Calu3 (cell line): ENCODE data around the gene COASY. TPM values are rescaled to one million over a fixed set of nuclear protein-coding genes. Genes with fewer than 3 reads are reported as not detected.
A peak's percentile ranks its signal among the peaks of the same experiment; 100 is the strongest.

ENCODE experiments used
- BruUV-seq: library from RNA; stranded (reverse); fragments of 400-500 nt; replicated peaks from 2 replicates; lab custom pipeline; 2021; lab: Mats Ljungman, UMichigan
- CTCF ChIA-PET: fragments of 300-600 bp; sonication (Branson Sonifier 250); formaldehyde crosslinking; loops from one replicate; lab custom pipeline; 2022; ENCODE audit warnings: antibody characterized with exemption; lab: Charles Lee
- DNase-seq: peaks from one replicate; pipeline ENCODE4 v3.0.0; 2022
- H3K27ac Mint-ChIP-seq: one replicate; pipeline ENCODE4 v1.8.0; 2022; ENCODE audit warnings: mixed read lengths; ENCODE audit not compliant: unreplicated experiment
- H3K27me3 Mint-ChIP-seq: one replicate; pipeline ENCODE4 v1.8.0; 2022; ENCODE audit warnings: mixed read lengths; ENCODE audit not compliant: unreplicated experiment
- H3K36me3 Mint-ChIP-seq: one replicate; pipeline ENCODE4 v1.8.0; 2022; ENCODE audit warnings: mild to moderate bottlenecking, moderate library complexity, mixed read lengths; ENCODE audit not compliant: insufficient read depth, unreplicated experiment
- H3K4me1 Mint-ChIP-seq: one replicate; pipeline ENCODE4 v1.8.0; 2022; ENCODE audit warnings: mild to moderate bottlenecking, low read depth, mixed read lengths; ENCODE audit not compliant: unreplicated experiment
- H3K4me3 Mint-ChIP-seq: one replicate; pipeline ENCODE4 v1.8.0; 2022; ENCODE audit warnings: mild to moderate bottlenecking, low read depth, moderate library complexity, mixed read lengths; ENCODE audit not compliant: unreplicated experiment
- H3K9me3 Mint-ChIP-seq: one replicate; pipeline ENCODE4 v1.8.0; 2022; ENCODE audit warnings: low read depth, mixed read lengths; ENCODE audit not compliant: unreplicated experiment
- intact Hi-C: fragments of 100-400 bp; cut with micrococcal nuclease; formaldehyde crosslinking; loops from one replicate; pipeline ENCODE4 v1.10.0; 2022; ENCODE audit not compliant: unreplicated experiment
- total RNA-seq: library from RNA; stranded (reverse); gene quantifications from 2 replicates; pipeline ENCODE4 v1.2.3, GENCODE V29; 2022
- TF ChIP-seq, protein P1 (sequence below): fragments of 200-600 bp; IDR thresholded peaks from one replicate; pipeline ENCODE4 v1.8.0; 2022; ENCODE audit warnings: antibody characterized with exemption; ENCODE audit not compliant: unreplicated experiment

Gene COASY
- total RNA-seq, 1 experiment from 2014 or later = 163 TPM

- Mint-ChIP-seq H3K36me3 (peaks cover 86% of the 10 kb centered on the region), H3K27ac (peak within 1 kb of the TSS; percentile 75), H3K4me3 (peak within 1 kb of the TSS; percentile 82), H3K9me3 (no peaks in the 10 kb centered on the region), H3K4me1 (peaks cover 46% of the 10 kb centered on the region), H3K27me3 (no peaks in the 10 kb centered on the region)
- CTCF ChIA-PET = interaction anchor here (0.5 to 2.7 kb wide), 36 partner anchors 8 to 1622 kb away, joined by 3 to 66 read pairs (median 4); partner anchors contain the start of genes ATXN7L3, BECN1, CNTD1 and CNTNAP1
- TF ChIP-seq, protein P1, sequence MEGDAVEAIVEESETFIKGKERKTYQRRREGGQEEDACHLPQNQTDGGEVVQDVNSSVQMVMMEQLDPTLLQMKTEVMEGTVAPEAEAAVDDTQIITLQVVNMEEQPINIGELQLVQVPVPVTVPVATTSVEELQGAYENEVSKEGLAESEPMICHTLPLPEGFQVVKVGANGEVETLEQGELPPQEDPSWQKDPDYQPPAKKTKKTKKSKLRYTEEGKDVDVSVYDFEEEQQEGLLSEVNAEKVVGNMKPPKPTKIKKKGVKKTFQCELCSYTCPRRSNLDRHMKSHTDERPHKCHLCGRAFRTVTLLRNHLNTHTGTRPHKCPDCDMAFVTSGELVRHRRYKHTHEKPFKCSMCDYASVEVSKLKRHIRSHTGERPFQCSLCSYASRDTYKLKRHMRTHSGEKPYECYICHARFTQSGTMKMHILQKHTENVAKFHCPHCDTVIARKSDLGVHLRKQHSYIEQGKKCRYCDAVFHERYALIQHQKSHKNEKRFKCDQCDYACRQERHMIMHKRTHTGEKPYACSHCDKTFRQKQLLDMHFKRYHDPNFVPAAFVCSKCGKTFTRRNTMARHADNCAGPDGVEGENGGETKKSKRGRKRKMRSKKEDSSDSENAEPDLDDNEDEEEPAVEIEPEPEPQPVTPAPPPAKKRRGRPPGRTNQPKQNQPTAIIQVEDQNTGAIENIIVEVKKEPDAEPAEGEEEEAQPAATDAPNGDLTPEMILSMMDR = peak; percentile 54
- BruUV-seq = TSS peak; percentile 69
- DNase-seq = peak; percentile 98
- intact Hi-C loops = loop anchor here (1.0 to 5.0 kb wide), 2 partner anchors 100 to 186 kb away; partner anchors contain the start of gene PLEKHH3
Measured at GRCh38 chr17:42577532-42578281, 15.8 kb downstream of the COASY start, which contains the start of gene PSMC3IP. Gene PSMC3IP, minus strand, starts transcription at chr17:42577729. Its CDS starts 43 bp downstream, at chr17:42577686.

GRCh38 chr17:42578282-42578869 is 16.4 kb downstream of the COASY start:
- Mint-ChIP-seq H3K4me1 (peaks cover 40% of the 10 kb centered on the region), H3K27ac (peak overlapping the region; percentile 75), H3K4me3 (peak overlapping the region; percentile 82), H3K36me3 (peaks cover 82% of the 10 kb centered on the region), H3K27me3 (no peaks in the 10 kb centered on the region), H3K9me3 (no peaks in the 10 kb centered on the region)
- DNase-seq = peak; percentile 92
- intact Hi-C loops = loop anchor here (1.0 to 5.0 kb wide), 2 partner anchors 99 to 185 kb away; partner anchors contain the start of gene PLEKHH3
- CTCF ChIA-PET = interaction anchor here (0.5 to 2.7 kb wide), 34 partner anchors 8 to 420 kb away, joined by 3 to 66 read pairs (median 4); partner anchors contain the start of genes BECN1, CNTD1, CNTNAP1 and COA3
- no TSS peak for BruUV-seq
- TF ChIP-seq, protein P1 = peak; percentile 95

DNA sequence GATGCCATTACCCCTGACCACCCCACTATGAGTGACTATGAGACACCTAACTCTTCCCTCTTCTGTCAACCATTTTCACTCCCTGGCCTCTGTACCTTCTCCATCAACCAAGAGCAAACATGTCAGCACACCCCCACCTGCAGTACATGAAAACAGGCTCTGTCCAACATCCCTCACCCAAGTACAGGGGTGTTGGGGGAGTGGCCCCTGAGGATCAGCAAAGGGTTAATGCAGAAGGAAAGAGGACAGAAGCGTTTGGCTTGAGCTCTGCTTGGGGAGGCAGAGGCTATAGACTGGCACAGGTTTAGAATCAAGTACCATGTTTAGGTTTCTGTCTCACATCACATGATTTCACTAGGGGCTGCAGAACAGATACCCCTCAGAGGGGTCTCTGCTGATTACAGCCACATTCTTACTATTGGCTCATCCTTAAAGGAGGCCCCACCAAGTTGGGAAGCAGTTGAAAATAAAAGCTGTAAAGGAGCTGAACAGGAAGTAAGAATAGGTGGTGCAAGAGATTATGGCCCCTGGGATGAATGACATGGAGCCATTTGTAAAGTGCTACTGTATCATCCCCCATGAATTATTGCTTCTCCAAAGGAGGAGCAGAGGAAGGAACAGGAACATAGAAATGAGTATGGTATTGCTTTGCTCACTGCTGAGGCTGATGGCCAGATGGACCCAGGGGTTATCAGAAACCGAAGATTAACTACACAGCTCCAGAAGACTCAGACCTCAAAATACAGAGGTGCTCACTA is 18.0 kb downstream of the COASY start:
- H3K27me3 Mint-ChIP-seq = no peaks in the 10 kb centered on the region
- H3K4me3 Mint-ChIP-seq = no peak overlapping the region
- H3K9me3 Mint-ChIP-seq = no peaks in the 10 kb centered on the region
- peaks cover 79% of the 10 kb centered on the region for H3K36me3 Mint-ChIP-seq
- no peak for DNase-seq
- no peak overlapping the region for H3K27ac Mint-ChIP-seq
- BruUV-seq = no TSS peak
- CTCF ChIA-PET = interaction anchor here (1.1 kb wide), 1 partner anchor 184 kb away, joined by 4 read pairs; no protein-coding TSS in a partner anchor
- H3K4me1 Mint-ChIP-seq = peaks cover 35% of the 10 kb centered on the region
- TF ChIP-seq, protein P1 = no peak
- intact Hi-C loops = loop anchor here (5.0 kb wide), 1 partner anchor 97 kb away; the partner anchor contains the start of gene PLEKHH3
